ENCODE data around the gene LMF1.

DNA sequence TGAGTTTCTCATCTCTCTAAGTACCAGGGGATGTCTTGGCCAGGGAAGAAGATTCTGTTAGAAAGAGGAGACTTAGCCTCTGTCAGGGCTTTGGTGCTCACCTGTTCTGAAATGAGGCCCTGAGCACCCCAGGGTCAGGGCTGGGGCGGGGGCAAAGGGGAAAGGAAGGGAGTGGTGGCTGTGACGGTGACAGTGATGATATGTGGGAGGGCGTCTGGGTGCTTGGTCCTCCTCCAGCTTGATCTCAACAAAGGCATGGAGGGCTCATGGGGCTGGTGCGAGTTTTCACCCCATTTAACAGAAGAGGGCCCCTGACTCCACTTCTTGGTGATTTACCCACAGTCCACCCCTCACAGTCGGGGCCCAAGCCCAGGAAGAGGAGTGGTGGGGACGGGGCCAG is 25.9 kb upstream of the LMF1 start:
- TF ChIP-seq CTCF (IDR thresholded peaks at IDR 0.05) = no peak
- no peak for TF ChIP-seq POLR2A (IDR thresholded peaks at IDR 0.05)
